Endothelial cell of umbilical vein (primary cell): ENCODE data around the gene NMBR. TPM values are rescaled to one million over a fixed set of nuclear protein-coding genes. Genes with fewer than 3 reads are reported as not detected.
A peak's percentile ranks its signal among the peaks of the same experiment; 100 is the strongest.

ENCODE experiments used
- BruUV-seq: library from RNA; stranded (reverse); fragments of 400-500 nt; replicated peaks from 2 replicates; lab custom pipeline; 2021; lab: Mats Ljungman, UMichigan
- CTCF ChIA-PET: fragments of 300-600, 350-600 bp; sonication (Branson Sonifier 250); formaldehyde crosslinking; loops from one replicate; lab custom pipeline; 2021; ENCODE audit warnings: antibody characterized with exemption, inconsistent platforms; lab: Charles Lee
- POLR2A ChIA-PET: fragments of 300-600, 350-600 bp; sonication (Branson Sonifier 250); formaldehyde crosslinking; loops from one replicate; lab custom pipeline; 2021; ENCODE audit warnings: antibody characterized with exemption, inconsistent platforms; lab: Charles Lee
- DNase-seq: peaks from one replicate; pipeline ENCODE4 v3.0.0-alpha.2; 2011; ENCODE audit warnings: low read depth, low spot score
- FAIRE-seq: peaks from 2 replicates; lab custom pipeline; 2011; peaks lifted over from hg19 to GRCh38; lab: Jason Lieb, UNC
- H2AFZ ChIP-seq: 2 replicates; pipeline ENCODE4 v1.6.0; 2012; ENCODE audit warnings: low read depth, low read length, control low read depth, inconsistent platforms
- H3K27ac ChIP-seq: 2 replicates; pipeline ENCODE4 v1.5.1; 2011; ENCODE audit warnings: low read depth, mild to moderate bottlenecking, control low read depth, low read length, moderate library complexity; ENCODE audit not compliant: insufficient read depth
- H3K27me3 ChIP-seq, 2 experiments: 2 replicates each; pipeline versions ENCODE4 v1.6.0 to v1.6.1; 2011; ENCODE audit warnings: low read length in 2 of 2, mixed read lengths in 1 of 2; ENCODE audit not compliant: control insufficient read depth in 2 of 2, insufficient read depth in 2 of 2
- H3K36me3 ChIP-seq, 2 experiments: 2 replicates in 1 of 2; 3 replicates in 1 of 2; pipeline ENCODE4 v1.5.1; 2011; ENCODE audit warnings: low read length in 2 of 2, mild to moderate bottlenecking in 1 of 2, moderate library complexity in 1 of 2; ENCODE audit not compliant: control insufficient read depth in 2 of 2, insufficient read depth in 2 of 2; ENCODE audit errors: extremely low read depth in 1 of 2
- H3K4me1 ChIP-seq: 3 replicates; pipeline ENCODE4 v1.5.1; 2011; ENCODE audit warnings: mild to moderate bottlenecking, low read length; ENCODE audit not compliant: control insufficient read depth, insufficient read depth; ENCODE audit errors: extremely low read depth
- H3K4me2 ChIP-seq: 2 replicates; pipeline ENCODE4 v1.6.1; 2011; ENCODE audit warnings: low read length, control low read depth, mixed read lengths; ENCODE audit not compliant: insufficient read depth
- H3K4me3 ChIP-seq, 3 experiments: fragments of 200-600 bp in 1 of 3; sonication (generic), shearing (Covaris generic) in 1 of 3; replicated peaks in 1 of 3; 2 replicates each; pipeline ENCODE4 v1.5.1; 2011 to 2016; ENCODE audit warnings: control low read depth in 3 of 3, low read length in 3 of 3, mild to moderate bottlenecking in 2 of 3, inconsistent platforms in 1 of 3, low read depth in 1 of 3, moderate library complexity in 1 of 3; ENCODE audit not compliant: insufficient read depth in 1 of 3
- H3K79me2 ChIP-seq: 2 replicates; pipeline ENCODE4 v1.6.0; 2012; ENCODE audit warnings: low read length, inconsistent platforms; ENCODE audit not compliant: control insufficient read depth, insufficient read depth
- H3K9ac ChIP-seq: replicated peaks from 2 replicates; pipeline ENCODE3; 2011; ENCODE audit warnings: low read length, control low read depth; ENCODE audit not compliant: insufficient read depth; ENCODE audit errors: extremely low read depth
- H3K9me1 ChIP-seq: replicated peaks from 3 replicates; pipeline ENCODE4 v1.6.0; 2011; ENCODE audit warnings: mild to moderate bottlenecking, low read length; ENCODE audit not compliant: control insufficient read depth, insufficient read depth; ENCODE audit errors: extremely low read depth
- H3K9me3 ChIP-seq: replicated peaks from 2 replicates; pipeline ENCODE4 v1.5.1; 2012; ENCODE audit warnings: low read length, inconsistent platforms; ENCODE audit not compliant: control insufficient read depth, insufficient read depth
- H4K20me1 ChIP-seq: replicated peaks from 2 replicates; pipeline ENCODE3; 2011; ENCODE audit warnings: mild to moderate bottlenecking, low read length; ENCODE audit not compliant: control insufficient read depth, insufficient read depth; ENCODE audit errors: extremely low read depth
- EZH2 ChIP-seq: IDR thresholded peaks from 2 replicates; pipeline ENCODE4 v1.6.1; 2012; ENCODE audit warnings: borderline replicate concordance, low read depth, mild to moderate bottlenecking, moderate library complexity, low read length, inconsistent platforms; ENCODE audit not compliant: severe bottlenecking
- FOS ChIP-seq: IDR thresholded peaks from 2 replicates; pipeline ENCODE4 v1.6.1; 2011; ENCODE audit warnings: mild to moderate bottlenecking, low read length, moderate library complexity, borderline replicate concordance; ENCODE audit not compliant: insufficient read depth
- GATA2 ChIP-seq: IDR thresholded peaks from 2 replicates; pipeline ENCODE4 v1.7.0; 2011; ENCODE audit warnings: low read depth, mild to moderate bottlenecking, moderate library complexity, mixed read lengths, low read length; ENCODE audit not compliant: insufficient read length, insufficient read depth
- JUN ChIP-seq: IDR thresholded peaks from 2 replicates; pipeline ENCODE4 v1.6.1; 2011; ENCODE audit warnings: borderline replicate concordance, low read depth; ENCODE audit not compliant: insufficient read length, insufficient read depth
- MYC ChIP-seq: IDR thresholded peaks from one replicate; pipeline ENCODE4 v1.6.1; 2011; ENCODE audit warnings: mild to moderate bottlenecking, low read depth, low read length
- POLR2A ChIP-seq: IDR thresholded peaks from 2 replicates; pipeline ENCODE4 v1.6.1; 2012; ENCODE audit warnings: low read depth, mild to moderate bottlenecking, control low read depth, low read length
- POLR2AphosphoS5 ChIP-seq: IDR thresholded peaks from 2 replicates; pipeline ENCODE4 v1.6.1; 2012; ENCODE audit warnings: low read depth, mild to moderate bottlenecking, control low read depth, low read length, moderate library complexity; ENCODE audit not compliant: insufficient read depth
- dilution Hi-C: fragments of 300-500 bp; cut with MboI; formaldehyde crosslinking; loops from one replicate; pipeline ENCODE4 v1.15.0; 2019; ENCODE audit warnings: low sequenced_read_pairs; ENCODE audit not compliant: extremely low pct_ligation_motif_present
- intact Hi-C: fragments of 100-400 bp; cut with micrococcal nuclease; formaldehyde crosslinking; loops from one replicate; pipeline ENCODE4 v1.10.0; 2022
- polyA plus RNA-seq, 4 experiments: library from polyadenylated mRNA; depleted of rRNA in 3 of 4; stranded (reverse) in 3 of 4; unstranded in 1 of 4; fragments of >200 nt; gene quantifications; 2 replicates each; pipeline versions ENCODE4 v1.2.1 to v1.2.3, GENCODE V29; 2011 to 2012; ENCODE audit warnings: missing spikeins in 1 of 4
- total RNA-seq: library from RNA; stranded (reverse); gene quantifications from 2 replicates; pipeline ENCODE4 v1.2.3, GENCODE V29; 2021
- TF ChIP-seq, protein P1 (sequence below), 2 donors: IDR thresholded peaks; 1 replicate in 1 of 2; 2 replicates in 1 of 2; pipeline ENCODE4 v1.5.1; 2011; ENCODE audit warnings: low read length in 2 of 2, mild to moderate bottlenecking in 2 of 2, moderate library complexity in 2 of 2, control low read depth in 1 of 2, inconsistent platforms in 1 of 2, low read depth in 1 of 2; ENCODE audit not compliant: insufficient read depth in 1 of 2; ENCODE audit errors: extremely low read depth in 1 of 2
- TF ChIP-seq, protein P2 (sequence below): IDR thresholded peaks from 2 replicates; pipeline ENCODE4 v1.6.1; 2011; ENCODE audit not compliant: insufficient read depth, insufficient read length

The NMBR gene
- total and polyA plus RNA-seq, 2 donors (not counting 3 experiments of a cell fraction or from before 2014, with no cell fraction given) = not detected

DNA sequence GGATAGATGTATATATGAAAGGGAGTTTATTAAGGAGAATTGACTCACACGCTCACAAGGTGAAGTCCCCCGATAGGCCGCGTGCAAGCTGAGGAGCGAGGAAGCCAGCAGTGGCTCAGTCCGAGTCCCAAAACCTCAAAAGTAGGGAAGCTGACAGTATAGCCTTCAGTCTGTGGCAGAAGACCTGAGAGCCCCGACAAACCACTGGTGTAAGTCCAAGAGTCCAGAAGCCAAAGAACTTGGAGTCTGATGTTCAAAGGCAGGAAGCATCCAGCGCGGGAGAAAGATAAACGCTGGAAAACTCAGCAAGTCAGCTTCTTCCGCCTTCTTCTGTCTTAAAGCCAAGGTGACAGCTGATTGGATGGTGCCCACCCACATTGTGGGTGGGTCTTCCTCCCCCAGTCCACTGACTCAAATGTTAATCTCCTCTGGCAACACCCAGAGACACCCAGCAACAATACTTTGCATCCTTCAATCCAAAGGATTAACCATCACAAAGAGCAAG, 116.8 kb downstream of the NMBR start:
- H3K27ac ChIP-seq = no peak overlapping the region
- dilution Hi-C loops = no loop called here
- DNase-seq = peak; percentile 51

DNA sequence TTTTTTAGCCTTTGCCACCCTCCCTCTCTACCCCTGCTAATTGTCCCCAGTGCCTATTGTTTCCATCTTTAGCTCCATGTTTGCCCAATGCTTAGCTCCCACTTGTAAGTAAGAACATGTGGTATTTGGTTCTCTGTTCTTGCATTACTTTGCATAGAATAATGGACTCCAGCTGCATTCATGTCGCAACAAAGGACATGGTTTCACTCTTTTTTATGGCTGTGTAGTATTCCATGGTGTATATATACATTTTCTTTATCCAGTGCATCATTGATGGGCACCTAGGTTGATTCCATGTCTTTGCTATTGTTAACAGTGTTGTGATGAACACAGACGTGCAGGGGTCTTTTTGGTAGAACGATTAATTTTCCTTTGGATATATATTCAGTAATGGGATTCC, 118.4 kb downstream of the NMBR start:
- BruUV-seq = no TSS peak
- Histone ChIP-seq H3K9me1 (no peaks in the 10 kb centered on the region), H3K9ac (no peak overlapping the region), H3K9me3 (no peaks in the 10 kb centered on the region), H2AFZ (no peak overlapping the region), H3K4me3 (no peak overlapping the region), H3K4me1 (no peaks in the 10 kb centered on the region), H3K27me3 (no peaks in the 10 kb centered on the region), H4K20me1 (no peaks in the 10 kb centered on the region), H3K79me2 (no peaks in the 10 kb centered on the region), H3K36me3 (no peaks in the 10 kb centered on the region), H3K27ac (no peak overlapping the region), H3K4me2 (no peak overlapping the region)
- POLR2A ChIA-PET = no interaction called here
- DNase-seq = no peak
- TF ChIP-seq MYC = no peak
- TF ChIP-seq, protein P1, sequence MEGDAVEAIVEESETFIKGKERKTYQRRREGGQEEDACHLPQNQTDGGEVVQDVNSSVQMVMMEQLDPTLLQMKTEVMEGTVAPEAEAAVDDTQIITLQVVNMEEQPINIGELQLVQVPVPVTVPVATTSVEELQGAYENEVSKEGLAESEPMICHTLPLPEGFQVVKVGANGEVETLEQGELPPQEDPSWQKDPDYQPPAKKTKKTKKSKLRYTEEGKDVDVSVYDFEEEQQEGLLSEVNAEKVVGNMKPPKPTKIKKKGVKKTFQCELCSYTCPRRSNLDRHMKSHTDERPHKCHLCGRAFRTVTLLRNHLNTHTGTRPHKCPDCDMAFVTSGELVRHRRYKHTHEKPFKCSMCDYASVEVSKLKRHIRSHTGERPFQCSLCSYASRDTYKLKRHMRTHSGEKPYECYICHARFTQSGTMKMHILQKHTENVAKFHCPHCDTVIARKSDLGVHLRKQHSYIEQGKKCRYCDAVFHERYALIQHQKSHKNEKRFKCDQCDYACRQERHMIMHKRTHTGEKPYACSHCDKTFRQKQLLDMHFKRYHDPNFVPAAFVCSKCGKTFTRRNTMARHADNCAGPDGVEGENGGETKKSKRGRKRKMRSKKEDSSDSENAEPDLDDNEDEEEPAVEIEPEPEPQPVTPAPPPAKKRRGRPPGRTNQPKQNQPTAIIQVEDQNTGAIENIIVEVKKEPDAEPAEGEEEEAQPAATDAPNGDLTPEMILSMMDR (IDR thresholded peaks at IDR 0.05; ENCODE audit: extremely low read depth in 1 of 2, insufficient read depth in 1 of 2, low read depth in 1 of 2, low read length in 2 of 2) = no peak
- no peak for TF ChIP-seq POLR2A
- no peak for TF ChIP-seq GATA2
- no peak for TF ChIP-seq EZH2
- TF ChIP-seq FOS = no peak
- TF ChIP-seq JUN = no peak
- no peak for TF ChIP-seq POLR2AphosphoS5
- TF ChIP-seq, protein P2, sequence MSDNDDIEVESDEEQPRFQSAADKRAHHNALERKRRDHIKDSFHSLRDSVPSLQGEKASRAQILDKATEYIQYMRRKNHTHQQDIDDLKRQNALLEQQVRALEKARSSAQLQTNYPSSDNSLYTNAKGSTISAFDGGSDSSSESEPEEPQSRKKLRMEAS = no peak
- intact Hi-C loops (no loop called here), dilution Hi-C loops (no loop called here)
- no peak for FAIRE-seq
- CTCF ChIA-PET = no interaction called here

More for the DNA sequence above, 116.8 kb downstream of the NMBR start:
- H3K9me3 ChIP-seq = no peaks in the 10 kb centered on the region
- ChIA-PET CTCF (interaction anchor here (0.7 to 1.7 kb wide), 3 partner anchors 41 to 82 kb away, joined by 3 to 4 read pairs (median 3); no protein-coding TSS in a partner anchor), POLR2A (no interaction called here)
- H3K79me2 ChIP-seq = no peaks in the 10 kb centered on the region
- H4K20me1 ChIP-seq = no peaks in the 10 kb centered on the region
- no peak overlapping the region for H3K9ac ChIP-seq
- FAIRE-seq = peak; percentile 35
- H3K4me3 ChIP-seq = peak overlapping the region in 2 of 3 experiments; percentile 26 to 29
- no peaks in the 10 kb centered on the region for H3K4me1 ChIP-seq
- BruUV-seq = no TSS peak
- intact Hi-C loops = no loop called here
- no peaks in the 10 kb centered on the region for H3K9me1 ChIP-seq
- H3K36me3 ChIP-seq = no peaks in the 10 kb centered on the region
- no peaks in the 10 kb centered on the region for H3K27me3 ChIP-seq
- TF ChIP-seq POLR2A (no peak), GATA2 (no peak), MYC (no peak), JUN (no peak), FOS (no peak), POLR2AphosphoS5 (no peak)
- TF ChIP-seq, protein P2 = no peak
- peak overlapping the region; percentile 61 for H2AFZ ChIP-seq
- H3K4me2 ChIP-seq = peak overlapping the region; percentile 62
